Subcutaneous adipose tissue (tissue), 4 donors: ENCODE results near the gene LRRC1. TPM values are rescaled to one million over a fixed set of nuclear protein-coding genes. Genes with fewer than 3 reads are reported as not detected.

Experiments
- CTCF ChIP-seq: fragments of 450-650 bp; IDR thresholded peaks from one replicate; pipeline ENCODE4 v1.5.1; 2016; ENCODE audit warnings: low read depth, mild to moderate bottlenecking, control low read depth, antibody characterized with exemption, moderate library complexity
- total RNA-seq, 4 donors: library from RNA; depleted of rRNA; stranded (reverse); fragments of >200 nt; gene quantifications; one replicate each; pipeline ENCODE4 v1.1.0, GENCODE V29; 2016

LRRC1 gene
- total RNA-seq, 4 donors from 2014 or later = 10.5 to 28.3 (median 18.0) TPM

DNA sequence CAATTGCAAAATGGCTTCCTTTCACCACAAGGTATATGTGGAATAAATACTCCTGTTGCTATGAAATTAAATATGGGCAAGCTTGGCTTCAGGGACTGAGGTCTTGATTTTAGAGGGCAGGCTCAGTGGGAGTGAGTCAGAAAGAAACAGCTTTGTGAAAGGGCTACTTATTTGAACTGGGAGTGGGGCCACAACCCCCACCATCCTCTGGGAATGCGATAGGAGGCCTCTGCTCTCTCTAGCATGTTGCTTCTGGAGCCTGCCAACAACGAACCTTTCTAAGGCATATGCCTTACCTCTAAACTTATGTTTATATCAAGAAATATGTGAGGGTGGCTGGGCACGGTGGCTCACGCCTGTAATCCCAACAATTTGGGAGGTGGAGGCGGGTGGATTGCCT, 149.7 kb downstream of the LRRC1 start:
- no peak for TF ChIP-seq CTCF

DNA sequence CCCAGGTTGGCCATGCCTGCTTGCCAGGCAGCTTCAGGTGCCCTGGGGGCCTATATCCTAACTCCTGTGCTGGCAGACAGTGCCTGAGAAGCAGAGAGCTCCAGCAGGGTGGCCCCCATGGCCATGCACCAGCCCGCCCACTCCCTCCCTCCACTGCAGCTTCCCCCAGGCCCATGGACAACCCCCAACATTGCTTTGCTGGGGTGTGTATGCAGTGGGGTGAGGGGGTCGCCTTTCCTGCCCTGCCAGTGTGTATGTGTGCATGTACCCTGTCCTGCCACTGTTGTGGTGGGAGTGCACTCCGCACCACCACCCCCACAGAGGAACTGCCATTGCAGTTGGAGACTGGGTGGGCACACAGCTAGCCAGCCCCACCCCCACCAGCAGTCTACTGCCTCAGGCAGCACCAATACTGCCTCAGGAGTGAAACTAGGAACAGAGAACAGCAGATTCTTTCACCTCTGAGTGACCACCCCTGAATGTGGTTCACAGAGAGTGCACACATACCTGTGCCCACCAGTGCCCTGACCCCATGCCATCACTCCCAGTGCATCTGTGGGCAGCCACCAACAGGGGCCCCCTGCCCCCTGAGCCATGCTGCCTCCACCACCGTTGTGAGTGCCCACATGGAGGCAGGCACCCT, 151.1 kb downstream of the LRRC1 start:
- TF ChIP-seq CTCF = no peak

- no peak for TF ChIP-seq CTCF
Observed at GRCh38 chr6:53947780-53948179, 153.0 kb downstream of the LRRC1 start.

- no peak for TF ChIP-seq CTCF
Observed at GRCh38 chr6:53951383-53951782, 156.6 kb downstream of the LRRC1 start.

- no peak for TF ChIP-seq CTCF
Observed at GRCh38 chr6:53956068-53956711, 161.4 kb downstream of the LRRC1 start.

DNA sequence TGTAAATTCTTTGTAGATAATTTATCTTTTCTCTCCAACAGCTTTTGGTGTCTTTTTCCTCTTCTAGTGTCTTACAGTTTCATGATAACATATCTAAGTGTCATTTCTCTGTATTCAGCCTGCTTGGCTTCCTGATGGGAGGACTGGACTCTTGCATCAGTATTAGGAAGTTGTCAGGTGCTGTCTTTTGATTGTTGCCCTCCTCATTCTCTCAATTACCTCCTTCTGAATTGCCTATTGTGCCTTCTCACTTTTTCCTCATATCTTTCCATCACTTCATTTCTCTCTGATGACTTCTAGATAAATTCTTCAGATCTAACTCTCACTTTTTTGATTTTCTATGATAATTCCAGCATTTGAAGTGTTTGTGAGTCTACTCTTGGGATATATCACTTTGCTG, 162.0 kb downstream of the LRRC1 start:
- no peak for TF ChIP-seq CTCF

DNA sequence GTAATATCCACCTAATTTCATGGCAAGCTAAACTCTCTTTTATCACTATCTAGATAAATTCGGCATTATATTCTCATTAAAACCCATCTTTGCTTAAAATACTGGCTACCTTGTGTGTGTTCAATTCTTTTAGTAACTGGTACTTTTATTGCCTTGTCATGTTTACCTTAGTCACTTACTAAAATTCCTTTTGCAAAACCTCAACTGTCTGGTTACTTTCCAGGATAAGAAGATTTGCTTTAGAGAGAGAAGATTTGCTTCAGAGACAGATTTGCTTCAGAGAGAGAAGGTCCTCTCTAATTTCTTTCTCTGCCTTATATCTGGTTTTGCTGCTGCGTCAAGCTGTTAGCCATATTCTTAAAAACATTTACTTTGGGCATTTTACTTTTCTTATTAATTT, 164.9 kb downstream of the LRRC1 start:
- no peak for TF ChIP-seq CTCF
